Tibial nerve (tissue), 4 donors: Measurements from ENCODE around the gene PDIA6. TPM values are rescaled to one million over a fixed set of nuclear protein-coding genes. Genes with fewer than 3 reads are reported as not detected.

Experiments used
- DNase-seq, 2 donors: peaks; one replicate each; pipeline ENCODE4 v3.0.0-alpha.2; 2019; ENCODE audit warnings: low spot score in 2 of 2
- H3K27ac ChIP-seq, 4 donors: fragments of 200-600 bp; sonication (generic) in 3 of 4; one replicate each; pipeline ENCODE4 v1.5.1; 2017 to 2019; ENCODE audit warnings: mild to moderate bottlenecking in 1 of 4
- H3K27me3 ChIP-seq, 2 donors: fragments of 200-600 bp; sonication (generic) in 1 of 2; one replicate each; pipeline versions ENCODE4 v1.5.1 to v1.6.0; 2017 to 2019
- H3K36me3 ChIP-seq, 3 donors: fragments of 200-600 bp; sonication (generic); one replicate each; pipeline ENCODE4 v1.5.1; 2018 to 2019
- H3K4me1 ChIP-seq, 4 donors: fragments of 200-600 bp; sonication (generic) in 3 of 4; one replicate each; pipeline ENCODE4 v1.5.1; 2017 to 2019
- H3K4me3 ChIP-seq, 4 donors: fragments of 200-600 bp; sonication (generic) in 3 of 4; one replicate each; pipeline ENCODE4 v1.5.1; 2017 to 2019; ENCODE audit warnings: mild to moderate bottlenecking in 1 of 4, moderate library complexity in 1 of 4
- H3K9me3 ChIP-seq, 4 donors: fragments of 200-600 bp; sonication (generic) in 3 of 4; one replicate each; pipeline ENCODE4 v1.5.1; 2017 to 2019
- EP300 ChIP-seq, 2 donors: sonication (generic); formaldehyde crosslinking; IDR thresholded peaks; one replicate each; pipeline ENCODE4 v1.6.1; 2017; ENCODE audit warnings: antibody characterized with exemption in 2 of 2, mild to moderate bottlenecking in 1 of 2
- POLR2A ChIP-seq, 2 donors: fragments of 450-650 bp; IDR thresholded peaks; one replicate each; pipeline ENCODE4 v1.6.1; 2017; ENCODE audit warnings: antibody characterized with exemption in 2 of 2, mild to moderate bottlenecking in 2 of 2, moderate library complexity in 2 of 2
- WGBS, 2 donors: methylation state at CpG; one replicate each; pipeline ENCODE4 v1.1.5; 2018; 5-methylcytosine and 5-hydroxymethylcytosine counted together
- total RNA-seq, 4 donors: library from RNA; depleted of rRNA; stranded (reverse); fragments of >200 nt; gene quantifications; one replicate each; pipeline ENCODE4 v1.1.0, GENCODE V29; 2016
- TF ChIP-seq, protein P1 (sequence below), 5 experiments: fragments of 200-600 bp in 3 of 5; fragments of 450-650 bp in 2 of 5; sonication (generic) in 3 of 5; IDR thresholded peaks; one replicate each; pipeline ENCODE4 v1.5.1; 2016 to 2019; ENCODE audit warnings: antibody characterized with exemption in 5 of 5, mild to moderate bottlenecking in 3 of 5, moderate library complexity in 2 of 5

Gene PDIA6
- total RNA-seq, 4 donors from 2014 or later = 61.4 to 84.3 (median 76.2) TPM

DNA sequence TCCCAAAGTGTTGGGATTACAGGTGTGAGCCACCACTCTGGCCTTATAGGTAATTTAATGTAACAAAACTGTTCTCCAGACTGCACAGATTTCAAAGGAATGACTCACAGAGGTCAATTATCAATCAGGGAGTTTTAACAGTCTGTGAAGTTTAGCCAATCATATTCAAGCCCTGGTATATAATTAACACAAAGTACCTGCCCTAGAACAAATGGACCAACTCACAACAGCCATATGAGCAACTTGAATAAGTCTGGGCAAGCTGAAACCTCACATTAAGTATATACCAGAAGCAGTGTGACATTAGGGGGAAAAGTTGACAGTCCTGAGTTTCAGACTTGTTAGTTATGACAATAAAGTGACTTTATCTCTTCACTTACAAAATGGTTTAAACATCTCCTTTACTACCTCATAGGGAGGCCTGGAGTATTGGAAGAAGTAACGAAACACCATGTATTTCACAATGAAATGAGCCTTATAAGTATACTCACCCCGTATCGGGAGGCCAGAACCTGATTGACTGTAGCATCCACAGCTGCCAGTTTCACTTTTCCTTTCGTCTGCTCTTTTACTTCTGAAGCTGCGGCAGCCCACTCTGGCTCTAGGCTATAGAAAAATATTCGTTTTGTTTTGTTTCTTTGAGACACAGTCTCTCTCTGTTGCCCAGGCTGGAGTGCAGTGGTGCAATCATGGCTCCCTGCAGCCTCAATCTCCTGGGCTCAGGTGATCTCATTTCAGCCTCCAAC, 22.2 kb downstream of the PDIA6 start:
- Histone ChIP-seq H3K9me3 (no peaks in the 10 kb centered on the region), H3K27ac (no peak overlapping the region), H3K27me3 (no peaks in the 10 kb centered on the region), H3K4me3 (no peak overlapping the region), H3K36me3 (peaks cover 0 to 100% (median 22%) of the 10 kb centered on the region in 3 donors), H3K4me1 (no peaks in the 10 kb centered on the region)
- DNase-seq = no peak
- TF ChIP-seq EP300 (IDR thresholded peaks at IDR 0.05) = no peak
- no peak for TF ChIP-seq POLR2A (IDR thresholded peaks at IDR 0.05)
- TF ChIP-seq, protein P1, sequence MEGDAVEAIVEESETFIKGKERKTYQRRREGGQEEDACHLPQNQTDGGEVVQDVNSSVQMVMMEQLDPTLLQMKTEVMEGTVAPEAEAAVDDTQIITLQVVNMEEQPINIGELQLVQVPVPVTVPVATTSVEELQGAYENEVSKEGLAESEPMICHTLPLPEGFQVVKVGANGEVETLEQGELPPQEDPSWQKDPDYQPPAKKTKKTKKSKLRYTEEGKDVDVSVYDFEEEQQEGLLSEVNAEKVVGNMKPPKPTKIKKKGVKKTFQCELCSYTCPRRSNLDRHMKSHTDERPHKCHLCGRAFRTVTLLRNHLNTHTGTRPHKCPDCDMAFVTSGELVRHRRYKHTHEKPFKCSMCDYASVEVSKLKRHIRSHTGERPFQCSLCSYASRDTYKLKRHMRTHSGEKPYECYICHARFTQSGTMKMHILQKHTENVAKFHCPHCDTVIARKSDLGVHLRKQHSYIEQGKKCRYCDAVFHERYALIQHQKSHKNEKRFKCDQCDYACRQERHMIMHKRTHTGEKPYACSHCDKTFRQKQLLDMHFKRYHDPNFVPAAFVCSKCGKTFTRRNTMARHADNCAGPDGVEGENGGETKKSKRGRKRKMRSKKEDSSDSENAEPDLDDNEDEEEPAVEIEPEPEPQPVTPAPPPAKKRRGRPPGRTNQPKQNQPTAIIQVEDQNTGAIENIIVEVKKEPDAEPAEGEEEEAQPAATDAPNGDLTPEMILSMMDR (IDR thresholded peaks at IDR 0.05) = no peak
- WGBS, 2 donors = 90 to 93% methylated on average over 6 of the region's 6 CpGs

DNA sequence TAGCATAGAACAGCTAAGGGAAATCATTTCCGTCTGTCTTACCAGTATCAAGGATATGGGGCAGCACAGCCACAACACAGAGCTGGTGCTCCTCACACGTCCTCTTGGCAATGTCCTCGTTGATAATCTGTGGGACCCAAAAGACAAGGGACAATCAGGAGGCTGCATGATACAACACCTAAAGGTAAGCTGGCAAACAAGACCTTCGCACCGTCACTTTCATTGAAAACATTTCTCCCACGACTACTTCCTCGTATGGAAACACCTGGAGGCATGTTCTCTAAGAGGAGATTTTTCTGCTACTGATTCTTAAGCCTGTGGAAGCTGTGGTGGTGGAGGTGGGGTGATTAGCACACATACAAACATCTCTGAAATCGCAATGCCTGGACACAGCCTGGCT, 23.7 kb downstream of the PDIA6 start:
- H3K4me3 ChIP-seq = no peak overlapping the region
- H3K27me3 ChIP-seq = no peaks in the 10 kb centered on the region
- TF ChIP-seq, protein P1 (IDR thresholded peaks at IDR 0.05) = no peak
- peaks cover 0 to 100% (median 25%) of the 10 kb centered on the region in 3 donors for H3K36me3 ChIP-seq
- no peaks in the 10 kb centered on the region for H3K9me3 ChIP-seq
- DNase-seq = no peak
- H3K4me1 ChIP-seq = no peaks in the 10 kb centered on the region
- no peak overlapping the region for H3K27ac ChIP-seq
- 89 to 94% methylated on average over 8 of the region's 8 CpGs for WGBS, 2 donors

DNA sequence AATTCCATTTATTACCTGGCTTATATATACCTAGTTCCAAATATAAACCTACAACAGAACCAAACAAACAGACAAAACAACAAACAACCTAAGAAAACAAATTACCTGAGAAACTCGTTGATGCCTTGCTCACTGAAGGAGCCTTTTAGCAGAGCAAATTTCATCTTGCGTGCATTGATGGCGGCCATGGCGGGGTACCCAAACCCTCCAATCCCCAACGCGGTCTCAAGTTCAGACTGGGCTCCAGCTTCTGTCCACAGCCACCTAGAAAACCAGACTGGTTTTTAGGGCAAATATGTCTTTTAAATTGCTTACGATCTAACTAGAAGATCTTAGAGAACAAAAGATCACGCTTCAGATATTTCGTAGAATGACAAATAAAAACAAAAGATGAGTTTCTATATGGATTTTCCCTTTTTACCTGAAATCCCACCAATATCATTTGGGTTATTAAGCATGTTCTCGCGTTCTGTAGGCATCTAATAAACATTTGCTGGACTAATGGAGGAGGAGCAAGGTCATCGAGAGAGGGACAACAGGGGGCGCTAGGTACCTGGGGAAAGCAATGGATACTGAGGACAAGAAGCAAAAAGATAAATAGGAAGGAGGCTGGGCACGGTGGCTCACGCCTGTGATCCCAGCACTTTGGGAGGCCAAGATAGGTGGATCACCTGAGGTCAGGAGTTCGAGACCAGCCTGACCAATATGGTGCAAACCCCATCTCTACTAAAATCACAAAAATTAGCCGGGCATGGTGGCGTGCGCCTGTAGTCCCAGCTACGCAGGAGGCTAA, 25.2 kb downstream of the PDIA6 start:
- DNase-seq = no peak
- WGBS, 2 donors = 88 to 90% methylated on average over 20 of the region's 20 CpGs
- no peaks in the 10 kb centered on the region for H3K9me3 ChIP-seq
- no peak for TF ChIP-seq EP300 (IDR thresholded peaks at IDR 0.05)
- TF ChIP-seq POLR2A (IDR thresholded peaks at IDR 0.05) = no peak
- TF ChIP-seq, protein P1 (IDR thresholded peaks at IDR 0.05) = peak in 1 of 5 experiments; percentile 8
- no peaks in the 10 kb centered on the region for H3K27me3 ChIP-seq
- no peak overlapping the region for H3K27ac ChIP-seq
- no peak overlapping the region for H3K4me3 ChIP-seq
- H3K36me3 ChIP-seq = peaks cover 0 to 100% (median 35%) of the 10 kb centered on the region in 3 donors
- H3K4me1 ChIP-seq = no peaks in the 10 kb centered on the region

DNA sequence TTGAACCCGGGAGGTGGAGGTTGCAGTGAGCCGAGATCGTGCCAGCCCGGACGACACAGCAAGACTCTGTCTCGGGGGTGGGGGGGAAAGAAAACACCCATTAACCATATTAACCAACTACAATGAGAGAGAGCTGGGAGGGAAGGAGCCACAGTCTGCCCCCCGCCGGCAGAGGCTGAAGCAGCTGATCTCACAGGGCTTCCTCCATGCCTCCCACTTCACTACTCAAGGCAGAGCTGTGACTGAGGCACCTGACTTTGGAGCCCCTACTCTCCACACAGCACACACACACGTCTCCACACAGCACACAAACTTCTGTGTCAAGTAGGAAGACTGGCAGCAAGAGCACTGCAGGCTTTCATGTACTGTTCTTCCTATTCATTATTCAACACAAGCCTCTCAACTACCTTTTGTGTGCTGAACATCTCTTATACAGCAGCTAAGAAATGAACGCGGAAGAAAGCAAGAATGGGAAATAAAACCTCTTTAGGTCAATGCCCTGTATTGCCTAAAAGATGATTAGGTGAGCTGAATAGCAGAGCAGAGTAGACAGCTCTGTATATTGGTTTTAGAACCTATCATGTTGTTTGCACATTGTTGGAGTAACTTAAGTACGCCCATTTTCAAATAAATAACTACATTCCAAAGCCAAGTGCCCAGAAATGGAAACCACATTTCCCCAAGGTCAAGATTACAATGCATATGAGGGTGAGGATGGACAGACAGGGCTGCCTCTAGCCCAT, 26.2 kb downstream of the PDIA6 start:
- Histone ChIP-seq H3K4me3 (no peak overlapping the region), H3K9me3 (no peaks in the 10 kb centered on the region), H3K36me3 (peaks cover 3 to 100% (median 40%) of the 10 kb centered on the region in 3 donors), H3K4me1 (no peaks in the 10 kb centered on the region), H3K27me3 (no peaks in the 10 kb centered on the region), H3K27ac (no peak overlapping the region)
- TF ChIP-seq EP300 (IDR thresholded peaks at IDR 0.05) = no peak
- TF ChIP-seq POLR2A (IDR thresholded peaks at IDR 0.05) = no peak
- 90% methylated on average over 12 of the region's 12 CpGs for whole genome bisulfite sequencing, 2 donors
- no peak for DNase-seq

DNA sequence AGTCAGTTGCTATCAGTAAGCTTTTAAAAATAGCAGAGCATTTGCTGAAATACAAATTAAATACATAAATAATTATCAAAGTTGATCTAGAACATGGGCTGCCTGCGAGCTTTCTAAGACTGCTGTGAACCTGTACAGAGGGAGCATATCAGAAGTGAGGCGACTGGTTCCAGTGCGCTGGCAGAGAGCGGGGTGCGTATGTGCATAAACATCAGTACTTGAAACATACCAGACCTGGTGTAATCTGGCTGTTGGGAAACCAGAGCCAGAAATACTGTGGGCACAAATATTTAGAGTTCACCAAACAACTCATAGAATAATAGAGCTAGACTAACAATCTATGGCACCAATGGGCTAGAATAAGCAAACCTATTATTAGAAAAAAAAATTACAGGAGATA, 27.3 kb downstream of the PDIA6 start:
- H3K9me3 ChIP-seq = no peaks in the 10 kb centered on the region
- DNase-seq = no peak
- no peak overlapping the region for H3K27ac ChIP-seq
- no peaks in the 10 kb centered on the region for H3K4me1 ChIP-seq
- H3K4me3 ChIP-seq = no peak overlapping the region
- no peak for TF ChIP-seq EP300 (IDR thresholded peaks at IDR 0.05)
- no peaks in the 10 kb centered on the region for H3K27me3 ChIP-seq
- peaks cover 3 to 100% (median 51%) of the 10 kb centered on the region in 3 donors for H3K36me3 ChIP-seq
- WGBS, 2 donors = 95 to 96% methylated on average over 5 of the region's 5 CpGs
